Breast epithelium (tissue), 4 donors: ENCODE data around the gene CPXM2. TPM values are rescaled to one million over a fixed set of nuclear protein-coding genes. Genes with fewer than 3 reads are reported as not detected.

ENCODE experiments used
- DNase-seq, 2 donors: peaks; one replicate each; pipeline ENCODE4 v3.0.0-alpha.2; 2019; ENCODE audit warnings: low spot score in 2 of 2
- H3K27ac ChIP-seq, 2 donors: fragments of 200-600 bp; sonication (generic) in 1 of 2; one replicate each; pipeline ENCODE4 v1.5.1; 2016 to 2019; ENCODE audit warnings: mild to moderate bottlenecking in 1 of 2
- H3K27me3 ChIP-seq, 2 donors: fragments of 200-600 bp; sonication (generic) in 1 of 2; one replicate each; pipeline versions ENCODE4 v1.5.1 to v1.6.0; 2017 to 2019; ENCODE audit warnings: control low read depth in 1 of 2, mild to moderate bottlenecking in 1 of 2
- H3K36me3 ChIP-seq: fragments of 200-600 bp; one replicate; pipeline ENCODE4 v1.5.1; 2019
- H3K4me1 ChIP-seq, 2 donors: fragments of 200-600 bp; sonication (generic); one replicate each; pipeline ENCODE4 v1.5.1; 2016 to 2019; ENCODE audit warnings: control low read depth in 1 of 2
- H3K4me3 ChIP-seq, 3 donors: fragments of 200-600 bp; sonication (generic); 1 replicate in 2 of 3; 2 replicates in 1 of 3; pipeline ENCODE4 v1.5.1; 2016 to 2019; ENCODE audit warnings: mild to moderate bottlenecking in 3 of 3, moderate library complexity in 2 of 3
- H3K9me3 ChIP-seq, 2 donors: fragments of 200-600 bp; sonication (generic) in 1 of 2; one replicate each; pipeline ENCODE4 v1.5.1; 2016 to 2019; ENCODE audit warnings: control low read depth in 1 of 2
- POLR2A ChIP-seq: fragments of 450-650 bp; IDR thresholded peaks from one replicate; pipeline ENCODE4 v1.6.1; 2016; ENCODE audit warnings: antibody characterized with exemption, mild to moderate bottlenecking, moderate library complexity
- POLR2AphosphoS5 ChIP-seq, 3 donors: sonication (generic); formaldehyde crosslinking; IDR thresholded peaks; one replicate each; pipeline ENCODE4 v1.6.1; 2017; ENCODE audit warnings: antibody characterized with exemption in 3 of 3
- intact Hi-C: fragments of 100-400 bp; cut with DNase I; formaldehyde crosslinking; loops from one replicate; pipeline ENCODE4 v1.15.1; 2023; ENCODE audit warnings: low total_unique reads
- total RNA-seq, 3 donors: library from RNA; depleted of rRNA; stranded (reverse); fragments of >200 nt; gene quantifications; one replicate each; pipeline ENCODE4 v1.1.0, GENCODE V29; 2016
- TF ChIP-seq, protein P1 (sequence below), 3 donors: fragments of 450-650 bp; IDR thresholded peaks; one replicate each; pipeline ENCODE4 v1.5.1; 2016 to 2017; ENCODE audit warnings: antibody characterized with exemption in 3 of 3, mild to moderate bottlenecking in 3 of 3, moderate library complexity in 3 of 3

Gene CPXM2
- total RNA-seq, 3 donors from 2014 or later = 5.3 to 16.7 (median 7.2) TPM

DNA sequence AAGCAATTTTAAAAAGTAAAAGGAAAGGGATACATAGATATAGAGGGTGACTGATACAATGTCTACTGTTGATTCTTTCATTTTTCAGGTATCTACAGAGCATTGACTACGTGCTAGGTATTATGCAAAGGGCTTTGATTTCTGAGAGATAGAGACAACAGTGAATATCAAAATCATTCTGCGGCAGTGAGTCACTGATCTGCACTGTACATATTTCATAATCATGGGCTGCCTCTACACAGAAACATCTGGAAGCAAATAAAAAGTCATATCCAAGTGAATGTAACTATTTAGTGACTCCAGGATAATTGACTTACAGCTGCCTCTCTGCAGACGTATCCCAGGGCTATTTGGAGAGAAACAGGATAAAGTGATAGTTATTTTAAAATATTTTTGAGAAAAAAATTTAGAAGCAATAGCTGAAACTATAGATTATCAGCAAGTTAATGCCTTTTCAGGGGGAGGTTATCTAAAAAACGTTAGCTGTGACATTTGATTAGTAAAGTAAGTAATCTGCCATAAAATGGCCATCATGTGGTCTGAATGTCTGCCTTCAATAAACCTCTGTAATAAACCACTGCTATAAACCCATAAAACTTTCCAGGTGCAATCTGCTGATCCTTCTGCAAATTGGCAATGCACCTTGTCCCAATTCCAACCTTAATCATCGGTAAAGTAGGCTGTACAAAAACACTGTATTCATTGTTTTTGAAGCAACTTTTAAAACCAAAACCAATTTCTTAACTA, 43.7 kb downstream of the CPXM2 start:
- Histone ChIP-seq H3K27ac (no peak overlapping the region), H3K36me3 (no peaks in the 10 kb centered on the region), H3K4me1 (no peaks in the 10 kb centered on the region), H3K4me3 (no peak overlapping the region), H3K27me3 (no peaks in the 10 kb centered on the region), H3K9me3 (peaks cover 0 to 7% of the 10 kb centered on the region in 2 donors)
- intact Hi-C loops = no loop called here
- DNase-seq = no peak
- TF ChIP-seq POLR2A (no peak), POLR2AphosphoS5 (IDR thresholded peaks at IDR 0.05) (no peak)
- TF ChIP-seq, protein P1, sequence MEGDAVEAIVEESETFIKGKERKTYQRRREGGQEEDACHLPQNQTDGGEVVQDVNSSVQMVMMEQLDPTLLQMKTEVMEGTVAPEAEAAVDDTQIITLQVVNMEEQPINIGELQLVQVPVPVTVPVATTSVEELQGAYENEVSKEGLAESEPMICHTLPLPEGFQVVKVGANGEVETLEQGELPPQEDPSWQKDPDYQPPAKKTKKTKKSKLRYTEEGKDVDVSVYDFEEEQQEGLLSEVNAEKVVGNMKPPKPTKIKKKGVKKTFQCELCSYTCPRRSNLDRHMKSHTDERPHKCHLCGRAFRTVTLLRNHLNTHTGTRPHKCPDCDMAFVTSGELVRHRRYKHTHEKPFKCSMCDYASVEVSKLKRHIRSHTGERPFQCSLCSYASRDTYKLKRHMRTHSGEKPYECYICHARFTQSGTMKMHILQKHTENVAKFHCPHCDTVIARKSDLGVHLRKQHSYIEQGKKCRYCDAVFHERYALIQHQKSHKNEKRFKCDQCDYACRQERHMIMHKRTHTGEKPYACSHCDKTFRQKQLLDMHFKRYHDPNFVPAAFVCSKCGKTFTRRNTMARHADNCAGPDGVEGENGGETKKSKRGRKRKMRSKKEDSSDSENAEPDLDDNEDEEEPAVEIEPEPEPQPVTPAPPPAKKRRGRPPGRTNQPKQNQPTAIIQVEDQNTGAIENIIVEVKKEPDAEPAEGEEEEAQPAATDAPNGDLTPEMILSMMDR (IDR thresholded peaks at IDR 0.05) = no peak

DNA sequence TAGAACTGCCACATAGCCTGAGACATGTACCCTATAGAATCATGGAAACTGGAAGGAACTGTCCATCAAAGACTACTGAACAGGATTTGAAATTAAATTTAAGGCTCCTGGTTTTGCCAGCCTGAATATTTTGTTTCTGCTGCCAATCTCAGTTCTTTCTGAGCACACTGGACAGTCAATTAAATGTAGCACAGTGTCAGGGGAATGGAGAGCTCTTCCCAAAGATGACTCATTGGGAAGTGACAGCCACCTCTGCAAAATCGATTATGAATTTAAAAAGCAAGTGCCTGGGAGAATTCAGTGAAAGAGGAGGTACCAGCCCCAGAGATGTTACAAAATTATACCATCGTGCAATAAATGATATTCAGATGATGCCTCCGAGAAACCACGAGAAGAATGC, 47.8 kb downstream of the CPXM2 start:
- Histone ChIP-seq H3K4me3 (no peak overlapping the region), H3K36me3 (no peaks in the 10 kb centered on the region), H3K27me3 (no peaks in the 10 kb centered on the region), H3K27ac (no peak overlapping the region), H3K9me3 (peaks cover 0 to 7% of the 10 kb centered on the region in 2 donors), H3K4me1 (no peaks in the 10 kb centered on the region)
- no peak for DNase-seq
- intact Hi-C loops = no loop called here
- TF ChIP-seq, protein P1 (IDR thresholded peaks at IDR 0.05) = no peak
- no peak for TF ChIP-seq POLR2A
- TF ChIP-seq POLR2AphosphoS5 (IDR thresholded peaks at IDR 0.05) = no peak

DNA sequence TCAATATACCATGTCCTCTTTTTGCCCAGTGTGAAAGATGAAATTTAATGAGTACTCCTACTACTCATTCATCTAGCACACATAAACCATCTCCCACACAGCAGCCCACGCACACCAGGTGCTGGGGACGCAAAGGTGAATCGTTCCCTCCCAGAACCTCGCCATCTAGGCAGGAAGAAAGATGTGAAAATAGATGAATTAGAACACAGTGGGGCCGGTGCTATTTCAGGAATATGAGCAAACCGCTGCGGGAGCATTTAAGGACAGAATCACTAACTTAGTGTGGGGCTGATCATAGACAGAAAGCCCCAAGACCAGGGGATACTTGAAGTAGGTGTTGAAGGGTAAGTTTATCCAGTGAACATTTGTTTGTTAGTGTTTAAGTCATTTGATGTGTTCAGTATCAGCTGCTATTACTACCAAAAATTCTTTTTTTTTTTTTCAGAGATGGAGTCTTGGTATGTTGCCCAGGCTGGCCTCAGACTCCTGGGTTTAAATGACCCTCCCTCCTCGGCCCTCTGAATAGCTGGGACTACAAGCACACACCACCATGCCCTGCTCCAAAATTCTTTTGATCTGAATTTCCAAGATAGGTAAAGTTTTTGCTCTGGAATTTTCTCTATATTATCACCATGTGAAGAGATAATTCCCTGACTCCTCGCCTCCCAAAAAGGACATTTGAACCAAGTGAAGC, 48.8 kb downstream of the CPXM2 start:
- H3K27me3 ChIP-seq = no peaks in the 10 kb centered on the region
- intact Hi-C loops = no loop called here
- H3K36me3 ChIP-seq = no peaks in the 10 kb centered on the region
- peaks cover 0 to 7% of the 10 kb centered on the region in 2 donors for H3K9me3 ChIP-seq
- no peak overlapping the region for H3K4me3 ChIP-seq
- no peak for DNase-seq
- no peak for TF ChIP-seq POLR2AphosphoS5 (IDR thresholded peaks at IDR 0.05)
- H3K27ac ChIP-seq = no peak overlapping the region
- no peaks in the 10 kb centered on the region for H3K4me1 ChIP-seq

DNA sequence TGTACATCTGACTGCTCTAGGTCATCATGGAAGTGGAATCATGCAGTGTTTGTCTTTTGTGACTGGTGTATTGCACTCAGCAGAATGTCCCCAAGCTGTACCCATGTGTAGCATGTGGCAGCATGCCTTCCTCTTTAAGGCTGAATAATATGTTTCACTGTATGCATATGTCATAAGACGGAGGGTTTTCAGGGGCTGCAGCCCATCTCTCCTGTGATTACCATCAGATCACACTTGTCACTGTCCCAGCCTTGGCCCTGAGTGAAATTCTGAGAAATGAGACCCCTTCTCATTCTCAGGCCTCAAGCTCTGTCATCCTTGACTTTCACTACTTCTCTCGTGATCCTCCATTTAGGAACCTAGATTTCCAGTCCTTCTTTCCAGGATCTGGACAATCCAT, 50.0 kb downstream of the CPXM2 start:
- TF ChIP-seq, protein P1 (IDR thresholded peaks at IDR 0.05) = no peak
- no peak for TF ChIP-seq POLR2A
- no peak for TF ChIP-seq POLR2AphosphoS5 (IDR thresholded peaks at IDR 0.05)
- Histone ChIP-seq H3K27ac (no peak overlapping the region), H3K36me3 (no peaks in the 10 kb centered on the region), H3K27me3 (no peaks in the 10 kb centered on the region), H3K9me3 (peaks cover 0 to 7% of the 10 kb centered on the region in 2 donors), H3K4me3 (no peak overlapping the region), H3K4me1 (no peaks in the 10 kb centered on the region)
- intact Hi-C loops = no loop called here
- no peak for DNase-seq

DNA sequence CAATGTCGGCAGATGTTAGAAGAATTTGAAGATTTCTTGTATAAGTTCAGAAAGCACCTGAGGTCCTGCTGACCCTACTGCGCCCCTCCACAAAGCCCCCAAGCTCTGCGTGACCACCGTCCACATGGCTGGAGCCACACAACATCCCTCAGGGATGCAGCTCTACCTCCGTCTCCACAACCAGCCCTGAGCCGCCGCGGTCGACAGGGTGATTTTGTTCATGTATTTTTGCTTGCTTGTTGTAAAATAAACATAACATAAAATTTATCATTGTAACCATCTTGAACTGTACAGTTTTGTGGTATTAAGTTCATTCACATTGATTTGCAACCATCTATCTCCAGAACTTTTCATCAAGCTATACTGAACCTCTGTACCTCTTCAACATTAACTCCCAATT, 50.5 kb downstream of the CPXM2 start:
- Histone ChIP-seq H3K27me3 (no peaks in the 10 kb centered on the region), H3K9me3 (peaks cover 0 to 7% of the 10 kb centered on the region in 2 donors), H3K4me1 (no peaks in the 10 kb centered on the region), H3K27ac (no peak overlapping the region), H3K4me3 (no peak overlapping the region), H3K36me3 (no peaks in the 10 kb centered on the region)
- DNase-seq = no peak
- intact Hi-C loops = no loop called here
- TF ChIP-seq, protein P1 (IDR thresholded peaks at IDR 0.05) = no peak
- no peak for TF ChIP-seq POLR2AphosphoS5 (IDR thresholded peaks at IDR 0.05)
- TF ChIP-seq POLR2A = no peak
